AG08395 (cell line): ENCODE results near the gene CTSD.
A peak's percentile ranks its signal among the peaks of the same experiment; 100 is the strongest.

Source experiments
- DNase-seq: peaks from one replicate; pipeline ENCODE4 v3.0.0; 2012; ENCODE audit warnings: mixed read lengths, low spot score

CTSD gene

DNA sequence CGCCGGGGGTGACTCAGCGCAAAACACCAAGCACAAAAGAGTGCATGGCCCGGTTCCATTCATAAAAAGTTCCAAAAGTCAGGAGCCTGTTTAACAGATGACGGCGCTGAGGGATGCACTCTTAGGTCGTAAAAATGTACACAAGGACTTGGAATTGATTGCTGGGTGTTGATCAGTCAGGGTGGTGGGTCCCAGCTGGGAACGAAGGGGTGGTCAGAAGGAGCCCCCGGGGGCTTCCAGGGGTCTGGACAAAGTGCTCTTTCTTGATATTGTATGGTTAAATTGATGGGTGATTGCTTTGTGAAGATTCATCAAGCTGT, 34.1 kb downstream of the CTSD start:
- DNase-seq: no peak

- DNase-seq: peak; percentile 71
These were observed 34.6 kb downstream of the CTSD start for GRCh38 chr11:1728931-1729691.

GRCh38 chr11:1728301-1728700, 35.4 kb downstream of the CTSD start:
- no peak for DNase-seq

DNA sequence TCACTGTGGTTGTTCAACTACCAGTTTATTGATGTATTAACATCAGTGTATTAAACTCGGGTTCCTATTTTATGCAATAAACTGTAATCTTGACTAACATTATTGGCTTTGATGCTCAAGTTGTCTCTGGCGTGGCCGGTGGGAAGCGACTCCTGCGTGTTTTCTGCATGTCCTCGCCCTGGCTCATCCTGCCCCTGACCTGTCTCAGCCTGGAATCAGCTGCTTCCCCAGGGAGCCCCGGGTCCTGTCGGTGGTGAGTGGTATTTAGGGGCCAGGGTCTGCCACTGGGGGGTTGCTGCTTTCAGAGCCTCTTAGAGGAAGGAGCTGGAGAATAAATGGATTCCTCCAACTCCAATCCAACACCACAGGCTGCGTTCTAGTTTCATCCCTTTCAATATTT, 35.9 kb downstream of the CTSD start:
- DNase-seq: no peak

DNA sequence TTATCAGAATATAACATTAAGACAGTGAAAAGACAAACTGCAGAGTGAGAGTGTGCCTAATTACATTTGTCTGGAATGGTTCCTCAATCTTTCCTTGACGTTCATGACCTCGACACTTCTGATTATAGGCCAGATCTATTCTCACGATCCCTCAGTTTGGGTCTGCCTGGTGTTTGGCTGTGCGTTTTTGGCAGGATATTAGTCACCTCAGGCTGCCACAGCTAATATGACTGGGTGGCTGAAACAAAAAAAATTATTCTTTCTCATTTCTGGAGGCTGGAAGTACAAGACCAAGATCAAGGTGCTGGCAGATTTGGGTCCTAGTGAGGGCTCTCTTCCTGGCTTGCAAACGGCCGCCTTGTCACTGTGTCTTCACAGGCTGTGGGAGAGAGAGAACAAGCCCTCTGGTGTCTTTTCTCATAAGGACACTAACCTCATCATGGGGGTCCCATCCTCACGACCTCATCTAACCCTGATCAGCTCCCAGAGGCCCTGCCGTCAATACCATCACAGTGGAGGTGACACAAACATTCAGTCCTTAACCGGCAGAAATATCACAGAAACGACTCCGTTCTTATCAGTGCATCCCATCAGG, 36.5 kb downstream of the CTSD start:
- no peak for DNase-seq

- DNase-seq: no peak
These were observed 43.9 kb downstream of the CTSD start for GRCh38 chr11:1719781-1720180.

DNA sequence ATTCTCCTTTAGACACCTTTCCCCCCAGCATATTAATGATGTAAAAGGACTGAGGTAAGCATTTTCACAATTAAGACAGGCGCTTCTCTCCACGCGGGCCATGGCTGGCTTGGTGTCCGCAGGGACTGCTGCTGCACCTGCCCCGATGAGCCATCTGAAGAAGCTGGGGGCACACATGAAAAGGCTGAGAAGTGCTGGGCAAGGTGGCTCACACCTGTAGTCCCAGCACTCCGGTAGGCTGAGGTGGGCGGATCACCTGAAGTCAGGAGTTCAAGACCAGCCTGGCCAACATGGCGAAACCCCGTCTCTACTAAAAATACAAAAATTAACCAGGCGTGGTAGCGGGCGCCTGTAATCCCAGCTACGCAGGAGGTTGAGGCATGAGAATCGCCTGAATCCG, 45.4 kb downstream of the CTSD start:
- no peak for DNase-seq

DNA sequence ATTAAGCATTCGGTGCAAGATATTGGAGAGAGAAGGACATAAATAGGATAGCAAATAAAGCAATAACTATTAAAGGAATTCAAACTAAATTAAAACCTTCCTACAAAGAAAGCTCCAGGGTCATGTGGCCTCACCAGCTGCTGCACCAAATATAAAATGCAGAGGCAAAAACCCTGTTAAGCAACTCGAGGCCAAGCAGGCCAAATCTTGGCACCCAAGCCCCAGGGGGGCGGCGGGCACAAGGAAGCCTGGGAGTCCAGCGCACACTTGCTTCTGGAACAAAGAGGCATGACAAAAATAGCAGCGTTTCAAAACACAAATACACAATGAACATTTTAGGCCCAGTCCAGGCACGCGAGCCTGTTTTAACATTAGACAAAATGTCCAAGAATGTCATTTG, 46.0 kb downstream of the CTSD start:
- no peak for DNase-seq

GRCh38 chr11:1714908-1715885, 48.5 kb downstream of the CTSD start:
- no peak for DNase-seq

GRCh38 chr11:1708716-1709115, 55.0 kb downstream of the CTSD start:
- DNase-seq: no peak

DNA sequence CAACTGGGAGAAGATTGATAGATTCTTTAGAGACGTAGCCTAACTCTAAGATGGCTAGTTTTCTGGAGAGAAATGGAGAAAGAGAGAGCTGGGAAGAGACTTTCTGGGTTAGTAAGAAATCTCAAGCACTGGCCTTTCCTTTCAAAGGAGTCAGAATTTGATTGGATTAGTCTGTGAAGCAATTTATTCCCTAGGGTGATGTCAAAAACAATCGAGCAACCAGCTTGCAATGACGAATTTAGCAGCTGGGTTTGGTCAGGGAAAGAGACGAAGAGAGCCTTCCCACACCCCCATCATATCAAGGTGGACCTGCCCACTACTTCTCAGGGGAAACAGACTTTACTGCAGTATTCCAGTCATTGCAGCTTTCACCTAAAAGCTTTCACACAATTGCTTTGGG, 56.0 kb downstream of the CTSD start:
- DNase-seq: no peak

DNA sequence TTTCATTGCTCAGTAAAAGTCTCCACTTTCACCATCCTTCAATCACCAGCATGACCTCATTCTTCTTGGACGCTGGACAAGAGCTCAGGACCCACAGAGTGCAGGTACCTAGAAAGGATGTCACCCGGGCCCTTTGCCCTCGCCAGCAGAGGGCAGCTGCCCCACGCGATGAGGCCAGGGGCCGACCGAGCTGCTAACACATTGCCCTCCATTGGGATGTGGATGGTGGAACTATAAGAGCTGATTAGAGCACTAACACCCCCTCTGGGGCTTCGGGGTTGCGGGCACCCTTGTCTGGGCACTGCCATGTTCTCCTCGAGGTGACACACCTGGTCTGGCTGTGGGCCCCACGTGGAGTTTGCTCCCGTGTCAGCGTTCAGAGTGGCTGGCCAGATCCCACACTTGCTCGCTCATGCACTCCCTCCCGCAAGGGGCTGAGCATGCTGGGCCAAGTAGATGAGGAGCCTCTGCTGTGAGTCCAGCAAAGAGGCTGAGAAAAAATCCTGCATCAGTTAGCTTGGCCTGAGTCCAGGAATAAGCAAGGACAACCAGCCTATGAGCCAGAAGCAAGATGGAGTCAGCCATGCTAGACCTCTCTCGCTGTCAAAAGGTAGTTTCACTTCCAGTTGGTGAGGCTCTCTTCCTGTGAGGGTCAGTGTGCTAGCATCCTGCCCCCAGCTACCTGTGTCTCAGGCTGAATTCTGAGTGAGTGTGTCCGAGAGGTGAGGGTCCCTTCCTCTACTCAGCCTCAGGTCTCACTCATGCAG, 56.9 kb downstream of the CTSD start:
- no peak for DNase-seq

DNA sequence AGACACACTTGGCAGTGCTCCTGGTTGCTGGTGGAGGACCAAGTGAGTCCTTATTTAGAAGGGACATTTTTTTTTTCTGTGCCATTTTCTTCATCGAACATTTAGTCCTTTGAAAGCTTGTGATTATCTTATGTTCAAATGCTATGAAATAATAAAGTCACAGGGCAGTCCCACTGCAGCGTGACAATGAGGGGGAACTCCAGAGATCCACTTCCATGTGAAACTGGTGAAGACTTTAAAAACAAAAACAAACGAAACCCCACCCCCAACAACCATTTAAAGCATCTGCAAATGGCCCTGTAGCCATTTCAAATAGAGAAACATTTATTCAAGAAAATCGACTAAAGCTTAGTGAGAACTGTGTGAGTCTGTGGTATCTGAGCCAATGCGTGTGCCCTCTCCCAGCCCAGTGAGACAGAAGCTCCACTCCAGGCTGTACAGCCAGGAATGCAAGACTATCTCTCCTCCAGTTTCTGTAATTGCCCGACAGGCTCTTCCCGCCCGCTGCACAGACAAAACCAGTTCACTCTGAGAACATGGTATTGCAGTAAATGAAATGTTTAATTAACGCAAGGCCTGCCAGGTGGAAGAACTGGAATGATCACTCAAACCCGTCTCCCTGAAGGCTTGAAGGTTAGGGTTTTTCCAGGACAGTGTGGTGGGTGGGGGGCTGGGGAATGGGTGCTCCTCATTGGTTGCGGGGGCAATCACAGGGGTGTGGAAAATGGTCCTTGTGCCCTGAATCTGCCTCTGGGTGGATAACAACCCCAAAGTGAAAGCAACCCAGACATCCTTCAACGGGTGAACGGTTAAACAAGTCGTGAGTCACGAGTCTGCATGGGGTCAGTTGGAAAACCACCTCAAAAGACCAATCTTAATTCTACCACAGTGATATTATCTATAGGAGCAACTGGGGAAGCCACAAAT, 58.3 kb downstream of the CTSD start:
- DNase-seq: no peak

GRCh38 chr11:1703146-1703545, 60.6 kb downstream of the CTSD start:
- no peak for DNase-seq
